ENCODE results near the gene MAT2A. TPM values are rescaled to one million over a fixed set of nuclear protein-coding genes. Genes with fewer than 3 reads are reported as not detected.
"Not testable (repeated sequence)": the region's sequence is repeated elsewhere in the genome, so short reads cannot be mapped to it uniquely, and the experiment has no call there.

MAT2A gene
- total RNA-seq, 1 donor from 2014 or later, result 481 TPM

GRCh38 chr2:85547089-85547858 lies 8.3 kb downstream of the MAT2A start:
- no peak for DNase-seq
- intact Hi-C loops (cut with micrococcal nuclease), result no loop called here
- Mint-ChIP-seq H3K4me1 (peaks cover 24% of the 10 kb centered on the region), H3K27ac (peak overlapping the region; percentile 65), H3K4me3 (no peak overlapping the region), H3K27me3 (no peaks in the 10 kb centered on the region), H3K36me3 (ENCODE audit: low read depth) (peaks cover 57% of the 10 kb centered on the region), H3K9me3 (no peaks in the 10 kb centered on the region)

GRCh38 chr2:85547859-85548607 lies 9.1 kb downstream of the MAT2A start:
- Mint-ChIP-seq H3K27me3 (no peaks in the 10 kb centered on the region), H3K27ac (peak overlapping the region; percentile 27), H3K36me3 (ENCODE audit: low read depth) (peaks cover 54% of the 10 kb centered on the region), H3K4me3 (no peak overlapping the region), H3K4me1 (peaks cover 18% of the 10 kb centered on the region), H3K9me3 (no peaks in the 10 kb centered on the region)
- no peak for DNase-seq
- intact Hi-C loops (cut with micrococcal nuclease), result no loop called here

GRCh38 chr2:85548608-85548900 lies 9.6 kb downstream of the MAT2A start:
- Mint-ChIP-seq H3K4me3 (no peak overlapping the region), H3K4me1 (peaks cover 14% of the 10 kb centered on the region), H3K27ac (no peak overlapping the region), H3K27me3 (no peaks in the 10 kb centered on the region), H3K9me3 (no peaks in the 10 kb centered on the region), H3K36me3 (ENCODE audit: low read depth) (peaks cover 49% of the 10 kb centered on the region)
- intact Hi-C loops (cut with micrococcal nuclease), result no loop called here
- no peak for DNase-seq

DNA sequence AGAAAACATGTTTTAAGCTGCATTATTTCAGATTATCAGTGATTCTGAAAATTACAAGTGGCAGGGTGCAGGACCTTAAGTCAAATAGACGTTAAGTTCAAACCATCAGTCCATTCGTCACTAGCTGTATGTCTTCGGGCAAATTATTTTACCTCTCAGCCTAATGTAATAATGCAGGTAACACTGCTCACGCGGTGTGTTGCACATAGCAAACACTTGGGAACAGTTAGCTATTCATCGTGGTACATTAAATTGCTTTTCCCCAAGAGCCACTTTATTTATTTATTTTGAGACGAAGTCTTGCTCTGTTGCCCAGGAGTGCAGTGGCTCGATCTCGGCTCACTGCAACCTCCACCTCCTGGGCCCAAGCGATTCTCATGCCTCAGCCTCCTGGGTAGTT lies 10.1 kb downstream of the MAT2A start:
- intact Hi-C loops (cut with micrococcal nuclease), result no loop called here
- no peaks in the 10 kb centered on the region for H3K9me3 Mint-ChIP-seq
- no peak overlapping the region for H3K27ac Mint-ChIP-seq
- peaks cover 9% of the 10 kb centered on the region for H3K4me1 Mint-ChIP-seq
- peaks cover 49% of the 10 kb centered on the region for H3K36me3 Mint-ChIP-seq (ENCODE audit: low read depth)
- no peak overlapping the region for H3K4me3 Mint-ChIP-seq
- H3K27me3 Mint-ChIP-seq, result no peaks in the 10 kb centered on the region
- no peak for DNase-seq

GRCh38 chr2:85549826-85550225 lies 10.9 kb downstream of the MAT2A start:
- no peak for DNase-seq
- Mint-ChIP-seq H3K27ac (no peak overlapping the region), H3K4me1 (peaks cover 6% of the 10 kb centered on the region), H3K9me3 (no peaks in the 10 kb centered on the region), H3K36me3 (ENCODE audit: low read depth) (peaks cover 45% of the 10 kb centered on the region), H3K27me3 (no peaks in the 10 kb centered on the region), H3K4me3 (no peak overlapping the region)
- intact Hi-C loops (cut with micrococcal nuclease), result loop anchor here (1.0 kb wide), 1 partner anchor 8 kb away; no protein-coding TSS in a partner anchor

GRCh38 chr2:85550486-85550885 lies 11.5 kb downstream of the MAT2A start:
- H3K9me3 Mint-ChIP-seq, result no peaks in the 10 kb centered on the region
- H3K36me3 Mint-ChIP-seq (ENCODE audit: low read depth), result peaks cover 45% of the 10 kb centered on the region
- H3K27me3 Mint-ChIP-seq, result no peaks in the 10 kb centered on the region
- peaks cover 5% of the 10 kb centered on the region for H3K4me1 Mint-ChIP-seq
- intact Hi-C loops (cut with micrococcal nuclease), result loop anchor here (1.0 kb wide), 1 partner anchor 8 kb away; no protein-coding TSS in a partner anchor
- H3K4me3 Mint-ChIP-seq, result no peak overlapping the region
- H3K27ac Mint-ChIP-seq, result no peak overlapping the region
- DNase-seq, result no peak

- no peaks in the 10 kb centered on the region for H3K9me3 Mint-ChIP-seq
- DNase-seq, result peak; percentile 96
- no peak overlapping the region for H3K27ac Mint-ChIP-seq
- no peak overlapping the region for H3K4me3 Mint-ChIP-seq
- intact Hi-C loops (cut with micrococcal nuclease), result loop anchor here (1.0 kb wide), 2 partner anchors 132 to 161 kb away; no protein-coding TSS in a partner anchor
- H3K27me3 Mint-ChIP-seq, result no peaks in the 10 kb centered on the region
- H3K36me3 Mint-ChIP-seq (ENCODE audit: low read depth), result peaks cover 41% of the 10 kb centered on the region
- peaks cover 5% of the 10 kb centered on the region for H3K4me1 Mint-ChIP-seq
Observed at GRCh38 chr2:85551698-85552678, 13.0 kb downstream of the MAT2A start.

GRCh38 chr2:85553184-85553583 lies 14.2 kb downstream of the MAT2A start:
- Mint-ChIP-seq H3K36me3 (ENCODE audit: low read depth) (peaks cover 41% of the 10 kb centered on the region), H3K27me3 (no peaks in the 10 kb centered on the region), H3K4me3 (no peak overlapping the region), H3K9me3 (no peaks in the 10 kb centered on the region), H3K27ac (no peak overlapping the region), H3K4me1 (peaks cover 9% of the 10 kb centered on the region)
- no peak for DNase-seq
- intact Hi-C loops (cut with micrococcal nuclease), result no loop called here

GRCh38 chr2:85554980-85555612 lies 16.1 kb downstream of the MAT2A start:
- peaks cover 41% of the 10 kb centered on the region for H3K36me3 Mint-ChIP-seq (ENCODE audit: low read depth)
- H3K27me3 Mint-ChIP-seq, result no peaks in the 10 kb centered on the region
- DNase-seq, result no peak
- no peaks in the 10 kb centered on the region for H3K9me3 Mint-ChIP-seq
- intact Hi-C loops (cut with micrococcal nuclease), result no loop called here
- H3K27ac Mint-ChIP-seq, result no peak overlapping the region
- H3K4me3 Mint-ChIP-seq, result no peak overlapping the region
- H3K4me1 Mint-ChIP-seq, result peaks cover 17% of the 10 kb centered on the region

DNA sequence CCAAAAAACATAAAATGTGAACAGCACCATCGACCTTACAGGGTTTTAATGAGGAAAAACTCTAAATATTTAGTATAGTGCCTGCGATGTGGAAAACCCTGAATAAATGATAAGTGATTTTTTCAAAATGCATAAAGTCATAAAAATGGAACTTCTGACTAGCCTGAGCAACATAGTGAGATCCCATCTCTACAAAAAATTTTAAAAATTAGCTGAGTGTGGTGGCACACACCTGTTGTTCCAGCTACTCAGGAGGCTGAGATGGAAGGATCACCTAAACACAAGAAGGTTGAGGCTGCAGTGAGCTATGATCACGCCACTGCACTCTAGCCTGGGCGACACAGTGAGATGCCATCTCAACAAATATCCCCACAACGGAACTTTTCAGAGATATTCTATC lies 18.2 kb downstream of the MAT2A start:
- peaks cover 26% of the 10 kb centered on the region for H3K4me1 Mint-ChIP-seq
- H3K27ac Mint-ChIP-seq, result no peak overlapping the region
- peaks cover 29% of the 10 kb centered on the region for H3K36me3 Mint-ChIP-seq (ENCODE audit: low read depth)
- no peaks in the 10 kb centered on the region for H3K27me3 Mint-ChIP-seq
- H3K9me3 Mint-ChIP-seq, result no peaks in the 10 kb centered on the region
- intact Hi-C loops (cut with micrococcal nuclease), result no loop called here
- H3K4me3 Mint-ChIP-seq, result no peak overlapping the region
- no peak for DNase-seq

- Mint-ChIP-seq H3K27ac (no peak overlapping the region), H3K27me3 (no peaks in the 10 kb centered on the region), H3K9me3 (no peaks in the 10 kb centered on the region), H3K36me3 (ENCODE audit: low read depth) (peaks cover 23% of the 10 kb centered on the region), H3K4me3 (no peak overlapping the region), H3K4me1 (peaks cover 27% of the 10 kb centered on the region)
- intact Hi-C loops (cut with micrococcal nuclease), result no loop called here
- DNase-seq, result no peak
Observed at GRCh38 chr2:85558160-85558559, 19.2 kb downstream of the MAT2A start.

DNA sequence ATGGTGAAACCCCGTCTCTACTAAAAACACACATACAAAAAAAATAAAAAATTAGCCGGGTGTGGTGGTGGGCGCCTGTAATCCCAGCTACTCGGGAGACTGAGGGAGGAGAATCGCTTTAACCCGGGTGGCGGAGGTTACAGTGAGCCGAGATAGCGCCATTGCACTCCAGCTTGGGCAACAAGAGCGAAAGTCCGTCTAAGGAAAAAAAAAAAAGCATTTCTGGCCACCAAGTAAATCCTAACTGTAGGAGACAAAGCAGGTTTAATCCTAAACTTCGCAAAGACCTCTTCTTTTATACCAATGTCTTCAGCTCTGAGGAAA lies 21.4 kb downstream of the MAT2A start:
- DNase-seq, H3K27me3 Mint-ChIP-seq: not testable (repeated sequence)

DNA sequence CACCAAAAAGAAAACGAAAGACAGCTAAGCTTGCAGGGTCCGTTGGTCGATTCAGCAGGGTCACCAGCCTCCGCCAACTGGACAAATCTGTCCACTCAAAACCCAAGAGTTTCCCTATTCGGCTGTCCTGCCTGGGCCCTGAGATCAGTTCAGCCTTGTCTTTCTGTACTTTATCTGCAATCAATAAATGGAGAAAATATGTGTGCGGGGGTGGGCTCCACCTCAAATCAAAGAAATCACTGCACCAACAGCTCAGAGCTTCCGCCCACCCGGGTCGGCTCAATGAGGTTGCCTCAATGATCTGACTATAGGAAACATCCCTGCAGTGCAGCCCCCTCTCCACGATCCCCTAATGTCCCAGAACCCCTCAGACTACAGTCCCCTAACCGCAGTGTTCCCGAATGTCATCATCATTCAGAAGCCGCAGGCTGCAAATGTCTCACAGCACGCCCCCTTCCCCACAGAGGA lies 21.9 kb downstream of the MAT2A start:
- Mint-ChIP-seq H3K27ac (peak overlapping the region; percentile 96), H3K4me3 (peak overlapping the region; percentile 97), H3K9me3 (no peaks in the 10 kb centered on the region), H3K27me3 (no peaks in the 10 kb centered on the region), H3K36me3 (ENCODE audit: low read depth) (peaks cover 8% of the 10 kb centered on the region), H3K4me1 (peaks cover 30% of the 10 kb centered on the region)
- no peak for DNase-seq
- intact Hi-C loops (cut with micrococcal nuclease), result loop anchor here (1.0 to 2.0 kb wide), 6 partner anchors 17 to 207 kb away; partner anchors contain the start of genes ELMOD3, MAT2A, RETSAT and RNF181

More for the DNA sequence above, 21.4 kb downstream of the MAT2A start:
- peak overlapping the region; percentile 97 for H3K4me3 Mint-ChIP-seq
- intact Hi-C loops (cut with micrococcal nuclease), result loop anchor here (2.0 kb wide), 1 partner anchor 56 kb away; the partner anchor contains the start of gene USP39
- H3K27ac Mint-ChIP-seq, result peak overlapping the region; percentile 96
- H3K36me3 Mint-ChIP-seq (ENCODE audit: low read depth), result peaks cover 12% of the 10 kb centered on the region
- not testable (repeated sequence) for H3K9me3 Mint-ChIP-seq
- peaks cover 30% of the 10 kb centered on the region for H3K4me1 Mint-ChIP-seq
